Sigmoid colon (tissue), 4 donors: ENCODE measurements around the gene NUDCD2.

Experiments used
- CTCF ChIP-seq, 4 experiments: fragments of 450-650 bp in 3 of 4; fragments of 200-600 bp in 1 of 4; IDR thresholded peaks; one replicate each; pipeline ENCODE4 v1.5.1; 2016 to 2019; ENCODE audit warnings: antibody characterized with exemption in 4 of 4, mild to moderate bottlenecking in 3 of 4, moderate library complexity in 2 of 4
- POLR2A ChIP-seq, 2 donors: fragments of 450-650 bp; IDR thresholded peaks; one replicate each; pipeline ENCODE4 v1.6.1; 2016; ENCODE audit warnings: antibody characterized with exemption in 2 of 2, mild to moderate bottlenecking in 2 of 2, moderate library complexity in 2 of 2
- POLR2AphosphoS5 ChIP-seq, 4 donors: sonication (generic); formaldehyde crosslinking; IDR thresholded peaks; one replicate each; pipeline ENCODE4 v1.6.1; 2017; ENCODE audit warnings: antibody characterized with exemption in 4 of 4

- TF ChIP-seq CTCF (IDR thresholded peaks at IDR 0.05) (no peak), POLR2A (IDR thresholded peaks at IDR 0.05) (no peak), POLR2AphosphoS5 (IDR thresholded peaks at IDR 0.05) (no peak)
Observed at GRCh38 chr5:163445345-163445744, 14.6 kb downstream of the NUDCD2 start.
